A549 (cell line): ENCODE data around the gene SEPTIN12.

Experiments
- CBX2 ChIP-seq: fragments of 200-600 bp; sonication (generic); IDR thresholded peaks from 2 replicates; pipeline ENCODE4 v1.6.1; 2016; ENCODE audit warnings: low read depth, mild to moderate bottlenecking, borderline replicate concordance
- CTCF ChIP-seq: fragments of >200 bp; sonication (Bioruptor Twin); formaldehyde crosslinking; IDR thresholded peaks from 3 replicates; pipeline ENCODE4 v1.5.1; 2016
- ESRRA ChIP-seq: fragments of 150-350 bp; IDR thresholded peaks from 2 replicates; pipeline ENCODE4 v1.6.1; 2014; ENCODE audit warnings: mild to moderate bottlenecking, low read length, borderline replicate concordance
- MAZ ChIP-seq: fragments of 150-350 bp; IDR thresholded peaks from 2 replicates; pipeline ENCODE4 v1.6.1; 2014; ENCODE audit warnings: antibody characterized with exemption, low read depth, low read length, borderline replicate concordance
- POLR2AphosphoS2 ChIP-seq: conservative IDR thresholded peaks from 2 replicates; pipeline ENCODE4 v1.6.1; 2012; ENCODE audit warnings: low read length, improper control_type of control experiment, inconsistent platforms
- RAD21 ChIP-seq, 2 experiments: fragments of >200 bp in 1 of 2; sonication (Bioruptor Twin) in 1 of 2; formaldehyde crosslinking in 1 of 2; IDR thresholded peaks in 1 of 2; conservative IDR thresholded peaks in 1 of 2; 2 replicates in 1 of 2; 3 replicates in 1 of 2; pipeline ENCODE4 v1.6.1; 2012 to 2018; ENCODE audit warnings: inconsistent platforms in 1 of 2

GRCh38 chr16:4767872-4768548, 20.1 kb downstream of the SEPTIN12 start:
- TF ChIP-seq CTCF, result no peak
- no peak for TF ChIP-seq POLR2AphosphoS2
- no peak for TF ChIP-seq ESRRA
- no peak for TF ChIP-seq MAZ
- TF ChIP-seq RAD21 (conservative IDR thresholded peaks at IDR 0.05 in 1 of 2, IDR thresholded peaks at IDR 0.05 in 1 of 2), result no peak
- no peak for TF ChIP-seq CBX2
